Measurements from ENCODE around the gene TNRC18.

DNA sequence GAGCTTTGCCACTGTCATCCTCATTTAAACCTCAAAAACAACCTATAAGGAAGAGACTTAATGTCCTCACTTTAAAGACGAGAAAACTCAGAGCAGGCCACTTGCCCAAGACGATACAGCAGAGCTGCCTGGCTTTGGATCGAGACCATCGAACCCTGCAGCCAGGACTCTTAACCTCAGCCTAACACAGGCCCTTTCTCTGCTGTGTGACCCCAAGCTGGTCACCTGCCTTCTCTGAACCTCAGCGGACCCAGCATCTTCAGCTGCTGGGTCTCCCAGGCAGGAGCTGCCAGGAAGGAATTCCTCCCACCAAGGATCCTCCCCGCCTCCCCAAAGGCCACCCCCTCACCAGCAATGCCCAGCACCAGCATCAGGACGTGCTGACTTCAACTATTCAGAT is 32.7 kb downstream of the TNRC18 start:
- no peak for TF ChIP-seq POLR2AphosphoS5 (IDR thresholded peaks at IDR 0.05; ENCODE audit: insufficient read depth, low read depth, low read length)
- TF ChIP-seq, protein P1, sequence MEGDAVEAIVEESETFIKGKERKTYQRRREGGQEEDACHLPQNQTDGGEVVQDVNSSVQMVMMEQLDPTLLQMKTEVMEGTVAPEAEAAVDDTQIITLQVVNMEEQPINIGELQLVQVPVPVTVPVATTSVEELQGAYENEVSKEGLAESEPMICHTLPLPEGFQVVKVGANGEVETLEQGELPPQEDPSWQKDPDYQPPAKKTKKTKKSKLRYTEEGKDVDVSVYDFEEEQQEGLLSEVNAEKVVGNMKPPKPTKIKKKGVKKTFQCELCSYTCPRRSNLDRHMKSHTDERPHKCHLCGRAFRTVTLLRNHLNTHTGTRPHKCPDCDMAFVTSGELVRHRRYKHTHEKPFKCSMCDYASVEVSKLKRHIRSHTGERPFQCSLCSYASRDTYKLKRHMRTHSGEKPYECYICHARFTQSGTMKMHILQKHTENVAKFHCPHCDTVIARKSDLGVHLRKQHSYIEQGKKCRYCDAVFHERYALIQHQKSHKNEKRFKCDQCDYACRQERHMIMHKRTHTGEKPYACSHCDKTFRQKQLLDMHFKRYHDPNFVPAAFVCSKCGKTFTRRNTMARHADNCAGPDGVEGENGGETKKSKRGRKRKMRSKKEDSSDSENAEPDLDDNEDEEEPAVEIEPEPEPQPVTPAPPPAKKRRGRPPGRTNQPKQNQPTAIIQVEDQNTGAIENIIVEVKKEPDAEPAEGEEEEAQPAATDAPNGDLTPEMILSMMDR (IDR thresholded peaks at IDR 0.05; ENCODE audit: extremely low read depth in 1 of 2, insufficient read depth in 1 of 2, low read depth in 1 of 2, low read length in 2 of 2), result no peak
- no peak for TF ChIP-seq JUN (IDR thresholded peaks at IDR 0.05; ENCODE audit: borderline replicate concordance, insufficient read depth, insufficient read length, low read depth)
- no peak for TF ChIP-seq POLR2A (IDR thresholded peaks at IDR 0.05; ENCODE audit: low read depth, low read length)
- TF ChIP-seq GATA2 (IDR thresholded peaks at IDR 0.05; ENCODE audit: insufficient read depth, insufficient read length, low read depth, low read length), result no peak
- TF ChIP-seq MYC (IDR thresholded peaks at IDR 0.05; ENCODE audit: low read depth, low read length), result no peak
